Medulla oblongata (tissue), 1 donor: Measurements from ENCODE around the gene CYBC1.

Source experiments
- DNase-seq: peaks from one replicate; pipeline ENCODE4 v3.0.0-alpha.2; 2015; ENCODE audit errors: extremely low spot score

The CYBC1 gene

DNA sequence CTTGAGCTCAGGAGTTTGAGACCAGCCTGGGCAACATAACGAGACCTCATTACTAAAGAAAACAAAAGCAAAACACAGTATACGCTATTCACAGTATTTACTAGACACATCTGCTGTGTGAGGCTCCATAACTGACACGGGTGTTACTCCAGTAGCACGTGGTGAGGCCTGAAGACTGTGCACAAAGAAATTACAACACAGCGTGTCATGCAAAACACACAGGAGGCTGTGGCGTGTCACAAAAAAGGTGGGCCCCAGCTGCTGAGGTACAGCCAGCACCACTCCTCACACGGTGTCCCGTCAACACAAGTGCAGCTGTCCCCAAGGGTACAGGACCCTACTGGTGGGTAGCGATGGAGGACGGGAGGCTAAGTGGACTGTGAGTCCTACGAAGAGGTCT, 2.7 kb downstream of the CYBC1 start:
- no peak for DNase-seq

- DNase-seq: no peak
Observed at GRCh38 chr17:82446649-82447048, 3.9 kb downstream of the CYBC1 start.

DNA sequence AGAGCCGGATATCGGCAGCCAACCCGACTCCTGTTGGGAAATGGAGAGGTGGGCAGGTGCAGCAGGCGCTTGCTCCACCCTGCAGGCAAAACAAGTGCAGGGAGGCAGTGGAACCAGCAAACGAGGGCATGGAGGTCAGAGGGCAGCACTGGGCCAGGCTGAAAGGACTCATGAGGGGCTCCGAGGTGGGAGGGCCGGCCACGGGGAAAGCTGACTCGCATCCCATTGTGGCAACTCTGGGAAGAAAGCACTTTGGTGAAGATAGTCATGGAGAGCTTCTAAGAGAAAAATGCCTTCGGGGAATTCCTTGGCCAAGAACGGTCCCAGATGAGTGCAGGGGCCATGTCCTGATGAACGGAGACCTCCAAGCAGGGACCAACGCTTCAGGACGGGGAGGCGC, 4.4 kb downstream of the CYBC1 start:
- DNase-seq: no peak

- no peak for DNase-seq
Observed at GRCh38 chr17:82445542-82445941, 5.0 kb downstream of the CYBC1 start.

GRCh38 chr17:82444941-82445521, 5.5 kb downstream of the CYBC1 start:
- peak; percentile 41 for DNase-seq

DNA sequence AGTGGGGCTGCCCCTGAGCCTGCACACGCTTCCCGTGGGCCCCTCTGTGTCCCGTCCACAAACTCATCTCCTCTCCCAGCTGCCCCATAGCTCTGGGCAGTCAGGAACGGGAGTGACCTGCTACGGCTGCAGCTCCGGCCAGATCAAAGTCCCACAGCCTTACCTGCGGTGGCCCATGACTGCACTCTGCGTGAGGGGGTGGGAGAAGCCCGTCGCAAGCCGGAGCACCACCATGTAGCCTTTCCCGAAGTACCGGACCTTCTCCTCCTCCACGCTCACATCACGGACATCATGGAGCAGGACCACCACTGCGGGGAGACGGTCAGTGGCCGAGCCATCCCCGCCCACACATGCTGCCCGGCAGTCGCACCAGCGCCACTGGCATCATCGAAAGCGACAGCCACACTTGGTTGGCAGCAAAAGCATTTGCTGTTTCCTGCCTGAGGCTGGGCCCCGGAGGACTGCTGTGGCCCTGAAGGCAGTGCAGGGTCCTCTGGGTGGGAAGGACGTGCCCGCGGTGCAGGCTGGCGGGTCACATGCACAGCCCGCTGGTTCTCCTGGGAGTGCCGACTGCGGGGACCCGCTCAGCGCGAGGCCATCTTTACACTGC, 6.2 kb downstream of the CYBC1 start:
- no peak for DNase-seq

DNA sequence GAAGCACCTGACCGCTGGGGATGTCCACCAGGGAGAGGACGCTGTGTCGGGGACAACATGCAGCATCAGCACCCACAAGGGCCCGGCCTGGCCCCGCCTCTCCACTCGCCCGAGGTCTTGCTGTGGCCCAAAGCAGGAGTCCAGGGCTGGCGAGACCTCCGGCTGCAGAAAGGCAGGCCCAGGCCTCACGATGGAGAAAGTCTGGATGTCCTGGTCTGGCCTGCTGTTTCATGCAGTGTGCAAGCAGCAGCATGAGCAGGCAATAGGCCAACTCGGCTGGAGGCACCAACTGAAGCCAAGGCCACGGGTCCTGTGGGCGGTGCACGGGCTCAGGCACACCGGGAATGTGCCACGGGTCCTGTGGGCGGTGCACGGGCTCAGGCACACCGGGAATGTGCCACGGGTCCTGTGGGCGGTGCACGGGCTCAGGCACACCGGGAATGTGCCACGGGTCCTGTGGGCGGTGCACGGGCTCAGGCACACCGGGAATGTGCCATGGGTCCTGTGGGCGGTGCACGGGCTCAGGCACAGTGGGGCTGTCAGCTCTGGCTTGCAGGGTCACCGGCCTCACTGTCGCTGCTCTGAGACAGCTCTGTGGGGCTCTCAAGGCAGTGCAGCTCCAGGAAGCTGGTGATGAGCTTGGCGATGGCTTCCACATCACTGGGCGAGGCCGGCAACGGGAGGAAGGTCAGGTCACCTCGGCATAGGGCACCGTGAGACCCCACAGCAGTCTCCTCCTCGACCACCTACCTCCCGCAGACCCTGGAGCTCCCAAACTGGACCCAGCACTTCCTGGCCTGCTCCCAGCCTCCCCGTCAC, 6.9 kb downstream of the CYBC1 start:
- no peak for DNase-seq

GRCh38 chr17:82442643-82443464, 7.7 kb downstream of the CYBC1 start:
- no peak for DNase-seq

- DNase-seq: no peak
Observed at GRCh38 chr17:82441691-82442487, 8.7 kb downstream of the CYBC1 start.

DNA sequence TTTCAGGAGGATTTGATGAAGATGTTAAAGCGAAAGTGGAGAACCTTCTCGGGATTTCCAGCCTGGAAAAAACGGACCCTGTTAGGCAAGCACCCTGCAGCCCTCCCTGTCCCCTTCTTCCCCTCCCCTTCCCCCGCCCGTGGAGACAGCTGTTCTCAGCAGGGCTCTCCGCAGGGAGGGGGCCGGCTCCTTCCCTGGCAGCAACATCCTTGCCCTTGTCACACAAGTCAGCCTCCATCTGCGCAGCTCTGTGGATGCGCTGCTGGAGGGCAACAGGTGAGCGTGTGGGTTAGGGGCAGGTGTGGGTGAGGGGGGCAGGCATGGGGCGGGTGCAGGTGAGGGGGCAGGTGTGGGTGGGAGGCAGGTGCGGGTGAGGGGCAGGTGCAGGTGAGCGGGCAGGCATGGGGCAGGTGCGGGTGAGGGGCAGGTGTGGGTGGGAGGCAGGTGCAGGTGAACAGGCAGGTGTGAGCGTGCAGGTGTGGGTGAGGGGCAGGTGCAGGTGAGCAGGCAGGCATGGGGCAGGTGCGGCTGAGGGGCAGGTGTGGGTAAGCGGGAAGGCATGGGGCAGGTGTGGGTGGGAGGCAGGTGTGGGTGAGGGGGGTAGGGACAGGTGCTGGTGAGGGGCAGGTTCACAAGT, 9.4 kb downstream of the CYBC1 start:
- DNase-seq: peak; percentile 26

- DNase-seq: peak; percentile 66
Observed at GRCh38 chr17:82440469-82440981, 10.0 kb downstream of the CYBC1 start.

- no peak for DNase-seq
Observed at GRCh38 chr17:82439829-82440365, 10.7 kb downstream of the CYBC1 start.

DNA sequence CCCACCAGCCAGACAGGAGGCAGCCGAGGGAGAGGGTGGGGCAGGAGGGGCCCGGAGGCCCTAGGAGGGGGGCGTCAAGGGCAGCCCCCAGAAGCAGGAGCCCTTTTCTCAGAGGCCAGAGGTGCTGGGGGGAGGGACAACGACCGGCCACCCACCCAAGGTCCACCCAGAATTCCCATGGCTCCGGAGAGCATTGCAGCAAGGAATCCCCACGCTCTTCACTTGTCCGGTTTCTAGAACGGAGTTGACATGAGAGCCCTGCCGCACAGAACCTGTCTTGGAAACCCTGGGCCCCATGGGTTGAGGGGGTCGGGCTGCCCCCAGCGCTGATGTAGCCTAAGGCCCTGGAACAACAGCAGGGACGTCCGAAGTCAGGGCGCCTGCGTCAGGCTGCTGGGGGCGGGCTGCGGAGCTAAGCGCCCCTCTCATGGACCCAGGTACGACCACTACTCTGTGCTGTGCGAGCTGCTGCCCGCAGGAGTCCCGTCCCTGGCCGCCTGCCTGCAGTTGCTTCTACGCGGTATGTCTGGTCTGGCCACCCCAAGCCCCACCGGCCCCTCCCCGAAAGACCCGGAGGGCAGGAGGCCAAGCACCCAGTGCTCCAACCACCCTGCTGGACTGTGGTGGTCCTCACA, 11.2 kb downstream of the CYBC1 start:
- DNase-seq: no peak

DNA sequence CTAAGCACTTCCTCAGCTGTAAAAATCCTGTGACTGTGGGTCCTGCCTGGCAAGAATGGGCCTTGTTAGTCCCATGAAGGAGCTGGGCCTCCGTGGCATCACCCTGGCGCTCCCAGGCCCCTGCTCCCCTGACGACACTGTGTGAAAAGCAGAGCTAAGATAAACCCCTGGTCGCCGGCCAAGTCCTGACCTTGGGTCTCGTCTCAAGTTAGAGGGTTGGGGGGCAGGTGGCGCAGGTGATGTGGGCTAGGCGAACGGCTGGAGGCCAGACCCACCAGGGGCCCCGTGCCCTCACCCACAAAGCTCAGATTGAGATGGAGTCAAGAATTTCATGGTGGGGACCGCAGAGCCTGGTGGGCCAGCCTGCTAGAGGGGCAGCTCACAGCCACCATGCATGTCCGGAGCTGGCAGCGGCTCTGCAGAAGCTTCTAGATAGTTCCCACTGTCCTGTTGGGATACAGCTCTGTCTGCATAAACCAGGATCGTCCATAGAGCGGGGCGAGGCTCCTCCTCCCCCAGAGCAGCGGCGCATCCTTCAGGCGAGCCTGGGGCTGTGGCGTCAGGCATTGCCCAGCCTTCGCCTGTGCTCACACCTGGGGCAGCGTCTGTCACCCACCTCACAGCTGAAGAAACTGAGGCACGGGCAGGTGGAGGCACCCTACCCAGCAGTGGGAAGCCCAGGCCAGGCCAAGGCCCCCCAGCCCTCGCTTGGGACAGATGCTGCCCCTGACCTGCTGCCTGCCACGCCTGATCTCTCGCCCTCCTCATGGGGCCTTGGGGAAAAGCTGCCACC, 12.0 kb downstream of the CYBC1 start:
- no peak for DNase-seq

GRCh38 chr17:82437325-82437668, 13.3 kb downstream of the CYBC1 start:
- no peak for DNase-seq

DNA sequence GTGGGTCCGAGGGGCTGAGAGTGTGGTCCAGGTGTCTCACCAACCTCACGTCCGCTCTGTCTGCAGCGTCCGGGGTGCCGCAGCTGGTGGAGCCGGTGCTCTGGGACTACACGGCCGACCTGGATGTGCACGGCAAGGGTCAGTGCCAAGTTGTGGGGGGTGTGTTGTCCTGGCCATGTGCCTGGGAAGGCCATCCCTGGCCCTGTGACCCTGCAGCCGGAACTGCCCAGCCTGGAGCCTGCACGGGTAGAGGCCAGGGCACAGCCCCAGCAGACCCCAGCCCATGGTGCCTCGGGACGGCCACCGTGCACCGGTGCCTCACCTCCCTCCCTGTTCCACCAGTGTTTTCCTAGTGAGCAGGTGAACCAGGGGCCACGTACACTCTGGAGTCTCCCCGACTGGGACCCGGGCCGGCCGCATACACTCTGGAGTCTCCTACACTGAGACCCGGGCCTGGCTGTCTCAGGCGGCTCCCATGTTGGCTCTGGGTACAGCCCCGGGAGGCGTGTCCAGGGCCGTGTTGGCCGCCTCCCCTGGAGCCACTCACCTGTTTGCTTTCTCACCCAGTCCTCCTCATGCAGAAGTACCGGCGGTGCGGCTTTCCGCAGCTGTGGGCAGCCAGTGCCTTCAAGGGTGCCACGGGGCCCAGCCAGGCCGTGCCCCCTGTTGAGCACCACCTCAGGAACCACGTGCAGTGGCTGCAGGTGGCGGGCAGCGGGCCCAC, 13.8 kb downstream of the CYBC1 start:
- DNase-seq: no peak

- DNase-seq: no peak
Observed at GRCh38 chr17:82435601-82436583, 14.7 kb downstream of the CYBC1 start.
